VCaP (cell line): ENCODE data around the gene CKB.

Experiments
- H3K27ac ChIP-seq: fragments of 450-650 bp; 2 replicates; pipeline ENCODE4 v1.5.1; 2017
- CTCF ChIP-seq: fragments of 450-650 bp; conservative IDR thresholded peaks from 2 replicates; pipeline ENCODE4 v1.5.1; 2017; ENCODE audit warnings: mild to moderate bottlenecking, moderate library complexity

Gene CKB

DNA sequence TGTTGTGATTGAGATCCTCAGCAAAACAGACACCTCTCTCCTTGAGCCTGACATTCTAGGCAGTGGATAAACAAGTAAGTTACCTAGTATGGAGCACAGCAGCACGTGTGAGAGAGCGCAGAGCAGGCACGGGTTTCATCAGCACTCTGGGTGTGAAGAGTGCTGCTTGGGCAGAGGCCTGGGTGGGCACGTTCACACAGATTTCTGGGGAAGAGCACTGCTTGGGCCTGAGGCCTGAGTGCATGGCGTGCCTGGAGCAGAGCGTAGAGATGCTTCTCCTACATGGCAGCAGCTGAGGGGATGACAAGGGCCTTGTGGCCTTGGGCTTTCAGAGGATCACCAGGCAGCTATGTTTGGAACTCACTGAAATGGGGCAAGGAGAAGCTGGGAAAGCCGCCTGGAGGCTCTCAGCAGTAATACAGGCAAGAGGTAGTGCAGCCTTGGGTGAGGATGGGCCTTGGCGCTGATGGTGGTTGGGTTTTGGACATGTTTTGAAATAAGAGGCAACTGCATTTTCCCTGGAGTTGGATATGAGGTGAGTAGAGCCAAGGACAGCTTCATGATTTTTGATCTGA lies 17.6 kb downstream of the CKB start:
- TF ChIP-seq CTCF, result no peak

DNA sequence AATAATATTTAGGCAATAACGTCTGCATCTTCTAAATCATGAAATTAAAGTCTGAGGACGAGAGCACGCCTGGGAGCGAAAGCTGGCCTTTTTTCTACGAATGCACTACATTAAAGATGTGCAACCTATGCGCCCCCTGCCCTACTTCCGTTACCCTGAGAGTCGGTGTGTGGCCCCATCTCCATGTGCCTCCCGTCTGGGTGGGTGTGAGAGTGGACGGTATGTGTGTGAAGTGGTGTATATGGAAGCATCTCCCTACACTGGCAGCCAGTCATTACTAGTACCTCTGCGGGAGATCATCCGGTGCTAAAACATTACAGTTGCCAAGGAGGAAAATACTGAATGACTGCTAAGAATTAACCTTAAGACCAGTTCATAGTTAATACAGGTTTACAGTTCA lies 19.3 kb downstream of the CKB start:
- H3K27ac ChIP-seq, result no peak overlapping the region
- TF ChIP-seq CTCF, result no peak

More for the DNA sequence above, 17.6 kb downstream of the CKB start:
- no peak overlapping the region for H3K27ac ChIP-seq

GRCh38 chr14:103502877-103503276 lies 19.8 kb downstream of the CKB start:
- no peak overlapping the region for H3K27ac ChIP-seq
- no peak for TF ChIP-seq CTCF

- TF ChIP-seq CTCF, result no peak
- H3K27ac ChIP-seq, result peak overlapping the region; percentile 59
These were observed 20.5 kb downstream of the CKB start for GRCh38 chr14:103501921-103502669.

DNA sequence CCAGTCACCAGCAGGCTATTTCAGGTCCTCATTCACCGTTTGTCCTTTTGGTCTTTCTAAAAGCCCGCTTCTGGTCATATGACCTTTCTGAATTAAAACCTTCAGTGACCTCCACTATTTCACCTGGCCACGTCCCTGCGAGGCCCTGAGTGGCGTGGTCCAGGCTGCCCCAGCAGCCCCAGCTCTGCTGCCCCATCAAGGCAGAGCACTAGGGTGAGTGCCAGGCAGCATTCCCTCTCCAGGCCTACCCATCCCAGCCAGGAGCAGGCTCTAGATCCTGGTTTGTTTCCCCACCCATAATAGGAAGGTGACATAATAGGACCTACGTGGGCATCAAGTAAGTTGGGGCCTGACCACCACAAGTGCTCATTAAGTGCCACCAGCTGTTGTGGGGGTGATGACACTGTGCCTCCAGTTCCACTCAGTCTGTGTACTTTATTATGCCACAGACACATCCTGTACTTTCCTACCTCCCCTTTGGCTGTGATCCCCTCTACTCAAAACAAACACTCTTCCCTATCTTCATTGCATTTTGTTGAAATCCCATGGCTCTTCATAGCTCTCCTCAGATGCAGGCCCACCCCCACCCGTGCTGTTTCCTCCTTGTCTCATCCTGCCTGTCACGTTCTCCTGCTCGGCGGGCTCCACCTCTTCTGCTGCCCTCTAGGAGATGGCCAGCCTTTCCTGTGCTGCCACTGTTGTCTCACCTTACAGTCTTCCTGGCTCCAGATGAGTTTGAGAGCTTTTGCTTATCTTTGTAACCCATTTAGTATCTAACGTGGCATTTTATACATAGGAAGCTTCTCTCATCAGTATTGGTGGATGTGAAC lies 21.4 kb downstream of the CKB start:
- TF ChIP-seq CTCF, result no peak
- H3K27ac ChIP-seq, result peak overlapping the region; percentile 59

- peak; percentile 96 for TF ChIP-seq CTCF
- H3K27ac ChIP-seq, result peak overlapping the region; percentile 59
These were observed 22.3 kb downstream of the CKB start for GRCh38 chr14:103500148-103500990.
